HepG2 (cell line): ENCODE data around the gene CD81. TPM values are rescaled to one million over a fixed set of nuclear protein-coding genes. Genes with fewer than 3 reads are reported as not detected.

Experiments
- ATAC-seq: fragments of 200-7000 bp; cut with Tn5 transposase; 3 replicates; pipeline ENCODE4 v1.9.1; 2020; ENCODE audit warnings: mild to moderate bottlenecking, moderate library complexity
- Bru-seq: library from RNA; stranded (reverse); fragments of 400-500 nt; gene quantifications from one replicate; lab custom pipeline; 2021; lab: Mats Ljungman, UMichigan
- BruChase-seq, 2 experiments: library from RNA; stranded (reverse); fragments of 400-500 nt; gene quantifications; one replicate each; lab custom pipeline; 2021; lab: Mats Ljungman, UMichigan
- BruUV-seq: library from RNA; stranded (reverse); fragments of 400-500 nt; replicated peaks from 2 replicates; lab custom pipeline; 2021; lab: Mats Ljungman, UMichigan
- CTCF ChIA-PET: fragments of 300-600 bp; formaldehyde crosslinking; extraction: SDS; loops from one replicate; lab custom pipeline; 2021; ENCODE audit warnings: low total read pairs, inconsistent platforms, low intra/inter-chr PET ratio; lab: Yijun Ruan, JAX
- POLR2A ChIA-PET: fragments of 350-600 bp; sonication (Branson Sonifier 250); formaldehyde crosslinking; loops from one replicate; lab custom pipeline; 2020; ENCODE audit warnings: antibody characterized with exemption, inconsistent platforms; lab: Yijun Ruan, JAX
- DNase-seq: peaks from one replicate; pipeline ENCODE4 v3.0.0-alpha.2; 2015; ENCODE audit warnings: low spot score
- FAIRE-seq: peaks from 3 replicates; lab custom pipeline; 2011; peaks lifted over from hg19 to GRCh38; lab: Jason Lieb, UNC
- H2AFZ ChIP-seq: one replicate; pipeline ENCODE4 v1.6.1; 2011; ENCODE audit warnings: low read length, inconsistent platforms
- H3K27ac ChIP-seq: fragments of 300-600 bp; 3 replicates; pipeline ENCODE4 v1.8.0; 2011; ENCODE audit warnings: mixed run types, mild to moderate bottlenecking, mixed read lengths, low read length, inconsistent platforms; ENCODE audit not compliant: insufficient read depth; ENCODE audit errors: extremely low read length
- H3K27me3 ChIP-seq, 2 experiments: fragments of 200-600 bp in 1 of 2; 2 replicates in 1 of 2; 3 replicates in 1 of 2; pipeline versions ENCODE4 v1.6.0 to v1.8.0; 2011; ENCODE audit warnings: low read length in 2 of 2, mild to moderate bottlenecking in 2 of 2, moderate library complexity in 2 of 2, inconsistent platforms in 1 of 2; ENCODE audit not compliant: insufficient read depth in 2 of 2, control insufficient read depth in 1 of 2
- H3K36me3 ChIP-seq, 2 experiments: fragments of 200-600 bp in 1 of 2; replicated peaks in 1 of 2; 2 replicates in 1 of 2; 3 replicates in 1 of 2; pipeline versions ENCODE4 v1.5.1 to v1.8.0; 2011; ENCODE audit warnings: low read length in 2 of 2, inconsistent platforms in 1 of 2; ENCODE audit not compliant: insufficient read depth in 2 of 2, control insufficient read depth in 1 of 2
- H3K4me1 ChIP-seq: 2 replicates; pipeline ENCODE4 v1.5.1; 2012; ENCODE audit warnings: low read length, inconsistent platforms; ENCODE audit not compliant: insufficient read depth
- H3K4me2 ChIP-seq: 2 replicates; pipeline ENCODE4 v1.6.0; 2011; ENCODE audit warnings: low read depth, low read length, inconsistent platforms
- H3K4me3 ChIP-seq, 3 experiments: fragments of 200-600 bp in 1 of 3; sonication (generic), shearing (Covaris generic) in 1 of 3; replicated peaks in 1 of 3; 2 replicates each; pipeline ENCODE4 v1.5.1; 2011 to 2016; ENCODE audit warnings: low read length in 3 of 3, inconsistent platforms in 2 of 3, low read depth in 2 of 3, mild to moderate bottlenecking in 2 of 3, control low read depth in 1 of 3, mixed read lengths in 1 of 3; ENCODE audit not compliant: insufficient read depth in 1 of 3
- H3K79me2 ChIP-seq: one replicate; pipeline ENCODE4 v1.6.1; 2011; ENCODE audit warnings: low read length, inconsistent platforms; ENCODE audit not compliant: insufficient read depth
- H3K9ac ChIP-seq: 2 replicates; pipeline ENCODE4 v1.6.0; 2011; ENCODE audit warnings: mild to moderate bottlenecking, low read depth, low read length, inconsistent platforms; ENCODE audit not compliant: insufficient read depth
- H3K9me3 ChIP-seq: 2 replicates; pipeline ENCODE4 v1.5.1; 2012; ENCODE audit warnings: mild to moderate bottlenecking, low read length
- H4K20me1 ChIP-seq: 2 replicates; pipeline ENCODE4 v1.6.0; 2011; ENCODE audit warnings: inconsistent platforms, mild to moderate bottlenecking, low read length, moderate library complexity; ENCODE audit not compliant: insufficient read depth
- CHD4 ChIP-seq: fragments of 200-600 bp; sonication (generic); IDR thresholded peaks from 2 replicates; pipeline ENCODE4 v1.7.0; 2017; ENCODE audit warnings: mild to moderate bottlenecking, low read length, borderline replicate concordance
- WGBS: methylation state at CpG from one replicate; pipeline ENCODE4 v1.1.6; 2017; ENCODE audit warnings: low lambda C conversion rate; 5-methylcytosine and 5-hydroxymethylcytosine counted together
- in situ Hi-C: cut with HindIII; loops from 2 replicates; pipeline ENCODE4 v1.10.0; 2017; ENCODE audit warnings: low pct_unique_long_range_greater_than_20kb; ENCODE audit not compliant: extremely low pct_ligation_motif_present
- intact Hi-C: fragments of 100-400 bp; cut with micrococcal nuclease; formaldehyde crosslinking; loops from one replicate; pipeline ENCODE4 v1.10.0; 2022; ENCODE audit not compliant: unreplicated experiment
- long read RNA-seq, 2 experiments: library from RNA in 1 of 2; library from polyadenylated mRNA in 1 of 2; stranded (forward) in 1 of 2; unstranded in 1 of 2; transcript quantifications; one replicate each; pipeline ENCODE4 v2.0.0, GENCODE V29; 2019 to 2022
- polyA minus RNA-seq, 3 experiments: library from RNA; depleted of rRNA, polyadenylated mRNA; stranded (reverse); fragments of >200 nt; gene quantifications; 2 replicates each; pipeline ENCODE4 v1.2.3, GENCODE V29; 2011; ENCODE audit warnings: low replicate concordance in 1 of 3
- polyA plus RNA-seq, 8 experiments: library from polyadenylated mRNA; depleted of rRNA in 3 of 8; stranded (reverse) in 7 of 8; unstranded in 1 of 8; fragments of >200 nt; fragmentation: Illumina TruSeq in 4 of 8; extraction: Trizol in 4 of 8; gene quantifications; 2 replicates each; pipeline versions ENCODE4 v1.2.1 to v1.2.3, GENCODE V29; 2011 to 2016; ENCODE audit warnings: low read depth in 4 of 8, missing spikeins in 1 of 8, mixed read lengths in 1 of 8; ENCODE audit not compliant: insufficient read depth in 1 of 8
- total RNA-seq, 5 experiments: library from RNA; depleted of rRNA; stranded (reverse); fragments of >200 nt; fragmentation: Illumina TruSeq; extraction: Trizol; gene quantifications; 2 replicates each; pipeline ENCODE4 v1.2.3, GENCODE V29; 2016; ENCODE audit warnings: low read depth in 1 of 5
- TF ChIP-seq, protein P1 (sequence below): sonication (generic); formaldehyde crosslinking; IDR thresholded peaks from 2 replicates; pipeline ENCODE4 v1.5.1; 2020; ENCODE audit warnings: missing genetic modification reagents, mild to moderate bottlenecking, borderline replicate concordance

Gene CD81, protein sequence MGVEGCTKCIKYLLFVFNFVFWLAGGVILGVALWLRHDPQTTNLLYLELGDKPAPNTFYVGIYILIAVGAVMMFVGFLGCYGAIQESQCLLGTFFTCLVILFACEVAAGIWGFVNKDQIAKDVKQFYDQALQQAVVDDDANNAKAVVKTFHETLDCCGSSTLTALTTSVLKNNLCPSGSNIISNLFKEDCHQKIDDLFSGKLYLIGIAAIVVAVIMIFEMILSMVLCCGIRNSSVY
- total RNA-seq (2016; rRNA removed; fragmentation: Illumina TruSeq; extraction: Trizol) (not detected in 2 replicates), polyA plus RNA-seq (2011; rRNA removed) (not detected in 2 replicates), polyA minus RNA-seq (2011; rRNA and poly(A)+ RNA removed; ENCODE audit: low replicate concordance) (0.72 and 103 TPM in 2 replicates), Bru-seq, nascent RNA (percentile 5 among the genes with signal in this experiment), BruChase-seq, experiment 1, labeled RNA remaining after a 6-hour chase (percentile 11 among the genes with signal in this experiment), BruChase-seq, experiment 2, labeled RNA remaining after a 2-hour chase (percentile 16 among the genes with signal in this experiment)
- total RNA-seq (2016; cell fraction: cytosol; rRNA removed; fragmentation: Illumina TruSeq; extraction: Trizol; ENCODE audit: low read depth) = not detected in 2 replicates
- total RNA-seq (2016; cell fraction: insoluble cytoplasmic fraction; rRNA removed; fragmentation: Illumina TruSeq; extraction: Trizol) = not detected in 2 replicates
- not detected in 2 replicates for total RNA-seq (2016; cell fraction: membrane; rRNA removed; fragmentation: Illumina TruSeq; extraction: Trizol)
- total RNA-seq (2016; cell fraction: nucleus; rRNA removed; fragmentation: Illumina TruSeq; extraction: Trizol) = not detected in 2 replicates
- polyA plus RNA-seq (2011; cell fraction: cytosol; rRNA removed) = 0.05 TPM in 2 replicates
- polyA plus RNA-seq (2011; cell fraction: nucleus; rRNA removed) = 0.26 TPM in 1 of 2 replicates, not detected in the other
- not detected in 2 replicates for polyA plus RNA-seq (2012)
- not detected in 2 replicates for polyA plus RNA-seq (2016; cell fraction: cytosol; fragmentation: Illumina TruSeq; extraction: Trizol; ENCODE audit: low read depth)
- polyA plus RNA-seq (2016; cell fraction: insoluble cytoplasmic fraction; fragmentation: Illumina TruSeq; extraction: Trizol; ENCODE audit: low read depth) = not detected in 2 replicates
- polyA plus RNA-seq (2016; cell fraction: membrane; fragmentation: Illumina TruSeq; extraction: Trizol; ENCODE audit: low read depth) = not detected in 2 replicates
- not detected in 2 replicates for polyA plus RNA-seq (2016; cell fraction: nucleus; fragmentation: Illumina TruSeq; extraction: Trizol; ENCODE audit: insufficient read depth, low read depth)
- polyA minus RNA-seq (2011; cell fraction: cytosol; rRNA and poly(A)+ RNA removed) = 0.70 TPM in 1 of 2 replicates, not detected in the other
- polyA minus RNA-seq (2011; cell fraction: nucleus; rRNA and poly(A)+ RNA removed) = 0.52 TPM in 1 of 2 replicates, not detected in the other
- long read RNA-seq, experiment 1 = 0 reads
- long read RNA-seq, experiment 2 = 0 reads

DNA sequence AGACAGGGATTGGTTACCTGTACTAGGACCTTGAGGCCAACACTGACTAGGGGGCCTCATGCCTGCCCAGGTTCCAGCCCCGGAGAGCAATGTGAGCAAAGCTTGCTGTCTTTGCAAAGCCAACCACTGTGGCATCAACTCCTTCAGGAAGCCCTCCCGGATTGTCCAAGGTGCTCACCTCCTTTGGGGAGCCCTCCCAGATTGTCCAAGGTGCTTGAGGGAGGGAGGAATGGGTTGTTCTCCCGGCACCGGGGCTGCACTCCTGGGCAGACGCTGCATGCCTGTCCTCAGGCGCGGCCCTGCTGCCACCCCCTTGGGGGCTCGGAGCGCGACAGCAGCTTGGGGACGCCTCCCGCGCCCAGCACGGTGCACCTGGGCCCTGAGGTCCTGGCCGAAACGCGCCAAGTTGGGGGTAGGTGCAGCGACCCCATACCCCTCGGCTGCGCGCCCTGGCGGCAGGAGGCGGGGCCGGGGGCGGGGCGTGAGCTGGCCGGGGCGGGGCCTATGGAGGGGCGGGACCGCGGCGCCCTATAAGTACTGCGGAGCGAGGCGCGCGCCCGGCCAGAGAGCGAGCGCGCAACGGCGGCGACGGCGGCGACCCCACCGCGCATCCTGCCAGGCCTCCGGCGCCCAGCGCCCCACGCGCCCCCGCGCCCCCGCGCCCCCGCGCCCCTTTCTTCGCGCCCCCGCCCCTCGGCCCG lies at the start of gene CD81:
CD81 (plus strand) TSS at position 560 of the 701 bp plus-strand sequence. CDS start 240 bp downstream, outside the sequence.
- in situ Hi-C loops (no loop called here), intact Hi-C loops (no loop called here)
- TF ChIP-seq, protein P1, sequence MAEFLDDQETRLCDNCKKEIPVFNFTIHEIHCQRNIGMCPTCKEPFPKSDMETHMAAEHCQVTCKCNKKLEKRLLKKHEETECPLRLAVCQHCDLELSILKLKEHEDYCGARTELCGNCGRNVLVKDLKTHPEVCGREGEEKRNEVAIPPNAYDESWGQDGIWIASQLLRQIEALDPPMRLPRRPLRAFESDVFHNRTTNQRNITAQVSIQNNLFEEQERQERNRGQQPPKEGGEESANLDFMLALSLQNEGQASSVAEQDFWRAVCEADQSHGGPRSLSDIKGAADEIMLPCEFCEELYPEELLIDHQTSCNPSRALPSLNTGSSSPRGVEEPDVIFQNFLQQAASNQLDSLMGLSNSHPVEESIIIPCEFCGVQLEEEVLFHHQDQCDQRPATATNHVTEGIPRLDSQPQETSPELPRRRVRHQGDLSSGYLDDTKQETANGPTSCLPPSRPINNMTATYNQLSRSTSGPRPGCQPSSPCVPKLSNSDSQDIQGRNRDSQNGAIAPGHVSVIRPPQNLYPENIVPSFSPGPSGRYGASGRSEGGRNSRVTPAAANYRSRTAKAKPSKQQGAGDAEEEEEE = no peak
- no peak for TF ChIP-seq CHD4
- Histone ChIP-seq H4K20me1 (no peaks in the 10 kb centered on the region), H3K36me3 (no peaks in the 10 kb centered on the region), H3K79me2 (no peaks in the 10 kb centered on the region), H2AFZ (no peak within 1 kb of the TSS), H3K4me2 (no peak within 1 kb of the TSS), H3K9ac (no peak within 1 kb of the TSS), H3K27ac (no peak within 1 kb of the TSS), H3K4me1 (peaks cover 7% of the 10 kb centered on the region; the same call in 1 of the 2 replicates), H3K27me3 (peaks cover 9 to 73% of the 10 kb centered on the region in 2 experiments), H3K4me3 (no peak within 1 kb of the TSS), H3K9me3 (no peaks in the 10 kb centered on the region)
- WGBS = 73% methylated on average over 42 of the region's 65 CpGs
- DNase-seq (no peak), FAIRE-seq (no peak), ATAC-seq (no peak)
- ChIA-PET POLR2A (no interaction called here), CTCF (no interaction called here)
- no TSS peak for BruUV-seq
